Anterior cingulate cortex (tissue), 58 donors: Measurements from ENCODE around the gene TBL1XR1.

ENCODE experiments used
- DNase-seq, 58 donors: peaks; one replicate each; lab custom pipeline; 2025; lab: John Stamatoyannopoulos, UW

TBL1XR1 gene

GRCh38 chr3:177119829-177120228 is 77.5 kb downstream of the TBL1XR1 start:
- DNase-seq = no peak

DNA sequence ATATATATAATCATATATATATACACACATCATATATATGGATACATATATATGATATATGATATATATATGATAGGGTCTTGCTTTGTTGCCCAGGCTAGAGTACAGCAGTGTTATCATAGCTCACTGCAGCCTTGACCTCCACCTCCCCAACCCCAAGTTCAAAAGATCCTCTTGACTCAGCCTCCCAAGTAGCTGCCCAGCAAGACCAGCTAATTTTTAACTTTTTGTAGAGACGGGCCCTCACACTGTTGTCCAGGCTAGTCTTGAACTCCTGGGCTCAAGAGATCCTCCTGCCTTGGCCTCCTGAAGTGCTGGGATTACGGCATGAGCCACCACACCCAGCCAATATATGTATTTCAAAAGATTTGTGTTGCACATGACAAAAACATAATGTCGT is 83.0 kb downstream of the TBL1XR1 start:
- no peak for DNase-seq

- DNase-seq = no peak
Measured at GRCh38 chr3:177111541-177111949, 85.7 kb downstream of the TBL1XR1 start.

GRCh38 chr3:177110895-177111294 is 86.4 kb downstream of the TBL1XR1 start:
- no peak for DNase-seq

- DNase-seq = no peak
Measured at GRCh38 chr3:177110386-177110785, 86.9 kb downstream of the TBL1XR1 start.

- no peak for DNase-seq
Measured at GRCh38 chr3:177109688-177110330, 87.5 kb downstream of the TBL1XR1 start.

GRCh38 chr3:177108648-177109047 is 88.6 kb downstream of the TBL1XR1 start:
- DNase-seq = no peak

DNA sequence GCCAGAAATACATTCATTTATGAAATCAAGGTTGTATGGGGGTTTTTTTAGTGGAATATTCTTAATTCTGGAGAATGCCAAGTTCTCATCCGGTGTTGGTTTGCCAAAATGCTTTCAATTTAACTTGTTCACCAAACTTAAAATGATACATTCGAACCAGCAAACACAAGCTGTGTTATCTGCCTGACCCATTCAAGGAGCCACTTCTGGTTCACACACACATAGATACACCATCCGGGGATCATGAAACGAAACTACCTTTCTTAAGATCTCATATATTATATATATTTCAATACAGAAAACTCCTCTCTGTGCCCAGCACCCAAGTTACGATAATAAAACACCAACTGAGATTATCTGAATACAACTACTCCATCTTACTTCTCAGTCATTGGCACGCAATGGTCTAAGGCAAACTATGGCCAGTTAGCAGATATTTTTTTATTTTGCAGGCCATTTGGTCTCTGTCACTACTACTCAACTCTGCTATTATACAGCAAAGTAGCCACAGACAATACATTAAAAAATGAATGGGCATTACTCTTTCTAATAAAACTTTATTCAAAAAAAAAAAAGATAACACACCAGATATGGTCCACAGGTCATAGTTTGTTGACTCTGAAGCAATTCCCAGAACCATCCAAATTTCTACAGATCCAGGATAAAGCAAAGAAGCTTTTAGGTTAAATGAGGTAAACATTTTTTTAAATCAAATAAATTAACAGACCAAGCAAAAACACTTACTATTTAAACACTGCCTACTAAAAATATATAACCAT is 89.6 kb downstream of the TBL1XR1 start:
- DNase-seq = no peak

GRCh38 chr3:177106594-177106993 is 90.7 kb downstream of the TBL1XR1 start:
- DNase-seq = no peak

GRCh38 chr3:177106184-177106583 is 91.1 kb downstream of the TBL1XR1 start:
- no peak for DNase-seq

DNA sequence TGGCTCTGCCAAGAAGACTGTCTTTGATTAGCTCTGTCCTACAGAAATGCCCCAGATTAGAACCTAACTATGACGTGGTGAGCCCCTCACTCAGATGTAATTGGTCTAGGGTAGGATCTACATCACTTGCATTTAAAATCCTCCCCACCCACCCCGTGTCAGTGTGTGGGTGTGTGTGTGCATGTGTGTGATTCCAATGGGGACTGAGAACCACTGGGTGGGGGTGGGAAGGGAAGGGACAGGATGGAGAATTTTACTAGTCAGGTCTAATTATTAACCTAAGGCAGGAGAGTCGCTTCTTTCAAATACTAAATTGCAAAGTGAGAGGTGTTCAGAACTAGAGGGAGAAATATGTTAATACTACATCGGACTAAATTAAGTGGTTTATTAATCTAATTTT is 91.7 kb downstream of the TBL1XR1 start:
- DNase-seq = no peak

GRCh38 chr3:177104299-177104992 is 92.8 kb downstream of the TBL1XR1 start:
- DNase-seq = no peak

DNA sequence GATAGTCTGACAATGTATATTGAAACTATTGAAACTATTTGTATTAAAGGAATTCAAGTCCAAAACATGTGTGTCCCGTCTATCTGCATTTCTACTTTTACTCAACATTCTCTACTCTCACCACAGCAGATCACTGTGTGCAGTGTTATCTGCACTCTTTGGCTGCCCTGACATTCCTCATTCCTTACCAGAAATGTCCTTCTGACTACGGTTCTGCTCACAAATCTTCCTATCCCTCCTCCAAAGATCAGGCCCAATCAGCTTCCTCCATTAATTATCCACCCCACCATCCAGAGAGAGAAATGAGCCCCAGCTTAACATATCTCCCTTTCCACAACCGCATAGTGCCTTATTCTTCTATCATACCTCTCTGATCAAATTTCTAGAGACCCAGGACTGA is 94.7 kb downstream of the TBL1XR1 start:
- no peak for DNase-seq

DNA sequence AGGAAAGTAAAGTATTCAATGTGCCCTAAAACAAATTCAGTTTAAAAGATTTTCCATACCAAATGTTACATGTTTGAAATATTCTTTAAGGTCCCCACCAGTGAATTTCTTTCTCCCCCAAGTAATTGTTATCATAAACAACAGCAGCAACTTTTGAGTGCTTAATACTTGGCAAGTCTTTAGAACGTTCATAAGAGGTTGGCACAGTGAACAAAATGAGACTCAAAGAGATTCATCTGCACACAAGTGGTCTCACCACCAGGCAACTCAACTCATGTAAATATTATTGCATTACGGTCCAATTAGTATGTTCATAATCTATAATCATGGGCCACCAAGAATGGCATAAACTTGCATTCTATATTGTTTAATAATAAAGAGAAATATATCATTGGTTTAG is 98.7 kb downstream of the TBL1XR1 start:
- no peak for DNase-seq

DNA sequence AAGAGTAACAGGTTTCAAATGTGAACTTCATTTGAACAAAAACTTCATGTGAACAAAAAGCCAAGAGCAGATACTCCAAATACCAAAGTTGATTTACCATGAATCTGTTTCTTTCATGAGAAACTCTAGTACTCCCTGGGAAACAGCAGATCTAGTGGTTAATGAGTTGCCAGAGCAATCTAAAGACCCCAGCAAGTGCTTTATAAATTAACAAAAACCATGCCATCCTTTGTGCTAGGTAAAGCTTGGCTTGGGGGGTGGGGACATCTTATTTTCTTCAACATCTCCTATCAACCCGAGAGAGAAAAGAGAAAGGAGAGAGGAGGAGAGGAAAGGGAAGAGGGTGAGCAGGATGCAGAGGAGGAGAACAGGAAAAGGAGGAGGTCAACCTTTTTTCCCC is 100.7 kb downstream of the TBL1XR1 start:
- DNase-seq = no peak

GRCh38 chr3:177093966-177094365 is 103.3 kb downstream of the TBL1XR1 start:
- no peak for DNase-seq

DNA sequence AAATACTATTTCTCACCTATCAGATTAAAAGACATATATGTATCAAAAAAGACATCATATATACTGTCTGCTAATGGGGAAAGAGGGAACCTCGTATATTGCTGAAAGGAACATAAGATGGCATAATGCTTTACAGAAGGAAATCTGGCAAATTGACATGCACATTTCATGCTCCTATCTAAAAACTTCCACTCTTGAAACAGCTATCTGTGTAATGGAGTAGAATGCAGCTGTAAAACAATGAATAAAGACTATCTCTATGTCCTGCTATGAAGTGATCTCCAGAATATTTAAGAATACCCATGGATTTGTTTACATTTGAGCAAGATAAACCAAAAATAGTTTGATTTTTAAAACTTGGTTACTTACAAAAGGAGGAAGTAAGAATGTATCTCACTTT is 107.4 kb downstream of the TBL1XR1 start:
- no peak for DNase-seq

DNA sequence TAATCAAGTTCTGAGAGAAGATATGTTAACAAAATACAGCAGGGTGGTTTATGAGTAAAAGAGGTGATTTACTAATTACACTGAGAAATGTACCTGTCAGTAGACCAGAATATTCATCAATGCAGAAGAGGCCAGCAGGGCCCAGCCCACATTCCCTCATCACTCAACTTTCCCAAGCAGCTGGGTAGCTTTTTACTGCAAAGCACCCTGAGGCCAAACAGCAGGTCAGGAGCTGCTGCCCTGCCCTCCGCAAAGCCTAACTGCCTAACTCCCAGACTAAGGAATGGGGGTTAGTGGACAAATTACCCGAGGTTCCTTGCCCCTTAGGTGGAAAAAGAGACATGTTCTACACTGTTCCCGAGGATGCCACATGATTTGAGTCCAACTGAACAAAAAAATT is 108.2 kb downstream of the TBL1XR1 start:
- no peak for DNase-seq

GRCh38 chr3:177085794-177086193 is 111.5 kb downstream of the TBL1XR1 start:
- no peak for DNase-seq

DNA sequence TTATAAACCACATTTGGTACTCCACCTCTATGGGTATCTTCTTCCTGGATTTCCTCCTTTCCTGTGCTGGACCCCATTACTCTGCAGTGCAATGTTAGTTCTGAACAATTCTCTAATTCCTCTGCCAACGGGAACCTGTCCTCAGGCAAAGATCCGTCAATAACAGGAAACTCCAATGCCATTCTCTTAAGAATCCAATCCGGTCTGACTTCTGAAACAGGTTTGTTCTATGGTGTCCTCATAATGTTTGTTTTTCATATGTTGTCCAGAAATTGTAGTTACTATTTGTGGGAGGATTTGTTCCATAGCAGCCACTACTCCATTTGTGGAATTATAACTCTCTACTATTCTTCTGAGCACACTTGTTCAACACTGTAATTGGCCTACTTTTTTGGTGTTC is 112.7 kb downstream of the TBL1XR1 start:
- no peak for DNase-seq

DNA sequence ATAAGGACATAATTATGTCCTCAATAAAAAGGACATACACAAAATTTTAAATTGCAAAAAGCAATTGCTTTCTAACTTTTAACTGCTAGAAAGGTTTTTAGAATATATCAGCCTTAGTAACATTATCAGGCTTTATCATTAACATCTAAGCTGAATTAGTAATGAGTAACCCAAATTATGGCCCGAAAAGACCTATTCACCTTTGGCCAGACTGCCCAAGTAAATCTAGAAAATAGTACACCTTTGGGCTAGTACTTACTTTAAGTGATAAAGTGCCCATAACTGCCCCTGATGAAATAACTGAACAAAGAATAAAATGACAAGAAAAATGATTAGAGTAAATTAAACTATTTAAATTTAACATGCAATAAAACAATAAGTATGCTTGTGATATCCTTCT is 117.2 kb downstream of the TBL1XR1 start:
- DNase-seq = no peak

DNA sequence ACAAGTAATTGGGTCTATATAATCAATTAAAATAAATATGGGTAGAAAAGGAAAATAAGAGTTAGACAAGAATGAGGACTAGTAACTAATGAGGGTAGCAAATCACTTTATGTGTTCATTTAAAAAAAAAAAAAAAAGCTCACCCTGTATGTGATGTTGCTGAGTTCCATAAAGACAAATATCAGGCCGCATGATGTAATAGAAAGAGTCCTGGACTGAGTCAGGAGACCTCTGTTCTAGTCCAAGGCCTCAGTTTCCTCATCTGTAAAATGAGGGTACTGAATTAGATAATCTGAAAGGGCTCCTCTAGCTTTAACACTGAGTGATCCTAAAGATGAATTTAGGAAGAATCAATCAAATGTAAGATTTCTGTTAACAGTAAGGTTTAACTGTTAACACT is 117.6 kb downstream of the TBL1XR1 start:
- no peak for DNase-seq
